HepG2 (cell line): Measurements from ENCODE around the gene CES2. TPM values are rescaled to one million over a fixed set of nuclear protein-coding genes. Genes with fewer than 3 reads are reported as not detected.

Experiments used
- ATAC-seq: fragments of 200-7000 bp; cut with Tn5 transposase; 3 replicates; pipeline ENCODE4 v1.9.1; 2020; ENCODE audit warnings: mild to moderate bottlenecking, moderate library complexity
- BruUV-seq: library from RNA; stranded (reverse); fragments of 400-500 nt; replicated peaks from 2 replicates; lab custom pipeline; 2021; lab: Mats Ljungman, UMichigan
- CTCF ChIA-PET: fragments of 300-600 bp; formaldehyde crosslinking; extraction: SDS; loops from one replicate; lab custom pipeline; 2021; ENCODE audit warnings: low total read pairs, inconsistent platforms, low intra/inter-chr PET ratio; lab: Yijun Ruan, JAX
- POLR2A ChIA-PET: fragments of 350-600 bp; sonication (Branson Sonifier 250); formaldehyde crosslinking; loops from one replicate; lab custom pipeline; 2020; ENCODE audit warnings: antibody characterized with exemption, inconsistent platforms; lab: Yijun Ruan, JAX
- DNase-seq: peaks from one replicate; pipeline ENCODE4 v3.0.0-alpha.2; 2015; ENCODE audit warnings: low spot score
- FAIRE-seq: peaks from 3 replicates; lab custom pipeline; 2011; peaks lifted over from hg19 to GRCh38; lab: Jason Lieb, UNC
- H2AFZ ChIP-seq: one replicate; pipeline ENCODE4 v1.6.1; 2011; ENCODE audit warnings: low read length, inconsistent platforms
- H3K27ac ChIP-seq: fragments of 300-600 bp; 3 replicates; pipeline ENCODE4 v1.8.0; 2011; ENCODE audit warnings: mixed run types, mild to moderate bottlenecking, mixed read lengths, low read length, inconsistent platforms; ENCODE audit not compliant: insufficient read depth; ENCODE audit errors: extremely low read length
- H3K27me3 ChIP-seq, 2 experiments: fragments of 200-600 bp in 1 of 2; 2 replicates in 1 of 2; 3 replicates in 1 of 2; pipeline versions ENCODE4 v1.6.0 to v1.8.0; 2011; ENCODE audit warnings: low read length in 2 of 2, mild to moderate bottlenecking in 2 of 2, moderate library complexity in 2 of 2, inconsistent platforms in 1 of 2; ENCODE audit not compliant: insufficient read depth in 2 of 2, control insufficient read depth in 1 of 2
- H3K36me3 ChIP-seq, 2 experiments: fragments of 200-600 bp in 1 of 2; replicated peaks in 1 of 2; 2 replicates in 1 of 2; 3 replicates in 1 of 2; pipeline versions ENCODE4 v1.5.1 to v1.8.0; 2011; ENCODE audit warnings: low read length in 2 of 2, inconsistent platforms in 1 of 2; ENCODE audit not compliant: insufficient read depth in 2 of 2, control insufficient read depth in 1 of 2
- H3K4me1 ChIP-seq: 2 replicates; pipeline ENCODE4 v1.5.1; 2012; ENCODE audit warnings: low read length, inconsistent platforms; ENCODE audit not compliant: insufficient read depth
- H3K4me2 ChIP-seq: 2 replicates; pipeline ENCODE4 v1.6.0; 2011; ENCODE audit warnings: low read depth, low read length, inconsistent platforms
- H3K4me3 ChIP-seq, 3 experiments: fragments of 200-600 bp in 1 of 3; sonication (generic), shearing (Covaris generic) in 1 of 3; replicated peaks in 1 of 3; 2 replicates each; pipeline ENCODE4 v1.5.1; 2011 to 2016; ENCODE audit warnings: low read length in 3 of 3, inconsistent platforms in 2 of 3, low read depth in 2 of 3, mild to moderate bottlenecking in 2 of 3, control low read depth in 1 of 3, mixed read lengths in 1 of 3; ENCODE audit not compliant: insufficient read depth in 1 of 3
- H3K79me2 ChIP-seq: one replicate; pipeline ENCODE4 v1.6.1; 2011; ENCODE audit warnings: low read length, inconsistent platforms; ENCODE audit not compliant: insufficient read depth
- H3K9ac ChIP-seq: 2 replicates; pipeline ENCODE4 v1.6.0; 2011; ENCODE audit warnings: mild to moderate bottlenecking, low read depth, low read length, inconsistent platforms; ENCODE audit not compliant: insufficient read depth
- H3K9me3 ChIP-seq: 2 replicates; pipeline ENCODE4 v1.5.1; 2012; ENCODE audit warnings: mild to moderate bottlenecking, low read length
- H4K20me1 ChIP-seq: 2 replicates; pipeline ENCODE4 v1.6.0; 2011; ENCODE audit warnings: inconsistent platforms, mild to moderate bottlenecking, low read length, moderate library complexity; ENCODE audit not compliant: insufficient read depth
- ATM ChIP-seq: fragments of 450-650 bp; IDR thresholded peaks from 2 replicates; pipeline ENCODE4 v1.7.1; 2017; ENCODE audit warnings: mild to moderate bottlenecking, borderline replicate concordance
- CENPBD1 ChIP-seq: sonication (generic); formaldehyde crosslinking; IDR thresholded peaks from 2 replicates; pipeline ENCODE4 v1.8.0; 2022; ENCODE audit warnings: missing genetic modification reagents, low read depth, mild to moderate bottlenecking, borderline replicate concordance
- DDIT3 ChIP-seq: sonication (generic); formaldehyde crosslinking; IDR thresholded peaks from 2 replicates; pipeline ENCODE4 v1.4.0; 2020; ENCODE audit warnings: mild to moderate bottlenecking, missing genetic modification reagents
- FIP1L1 ChIP-seq: fragments of 200-400 bp; formaldehyde crosslinking; IDR thresholded peaks from 2 replicates; pipeline ENCODE4 v1.6.1; 2018; ENCODE audit warnings: low read depth, mild to moderate bottlenecking, low read length, moderate library complexity, borderline replicate concordance; ENCODE audit not compliant: insufficient read depth
- FOXO1 ChIP-seq: sonication (generic); formaldehyde crosslinking; IDR thresholded peaks from 2 replicates; pipeline ENCODE4 v1.4.0; 2020; ENCODE audit warnings: missing genetic modification reagents
- GATA4 ChIP-seq: sonication (generic); IDR thresholded peaks from 2 replicates; pipeline ENCODE4 v1.6.1; 2016; ENCODE audit warnings: antibody characterized with exemption, low read depth, borderline replicate concordance
- NFIC ChIP-seq: IDR thresholded peaks from 2 replicates; pipeline ENCODE4 v1.6.1; 2012; ENCODE audit warnings: mild to moderate bottlenecking, low read length, inconsistent platforms
- NR1H2 ChIP-seq: sonication (generic); formaldehyde crosslinking; IDR thresholded peaks from 2 replicates; pipeline ENCODE4 v1.8.1; 2022; ENCODE audit warnings: low read depth, missing genetic modification reagents, borderline replicate concordance
- SNAI1 ChIP-seq: sonication (generic); formaldehyde crosslinking; IDR thresholded peaks from 2 replicates; pipeline ENCODE4 v1.5.0; 2020; ENCODE audit warnings: mild to moderate bottlenecking, missing genetic modification reagents, borderline replicate concordance
- SNAPC4 ChIP-seq: sonication (generic); formaldehyde crosslinking; IDR thresholded peaks from 2 replicates; pipeline ENCODE4 v1.4.0; 2020; ENCODE audit warnings: mild to moderate bottlenecking, missing genetic modification reagents
- SOX6 ChIP-seq, 2 experiments: fragments of 450-650 bp in 1 of 2; sonication (generic) in 1 of 2; formaldehyde crosslinking in 1 of 2; IDR thresholded peaks; 2 replicates each; pipeline versions ENCODE4 v1.4.0 to v1.6.1; 2017 to 2020; ENCODE audit warnings: antibody characterized with exemption in 1 of 2, mild to moderate bottlenecking in 1 of 2, missing genetic modification reagents in 1 of 2
- ZNF503 ChIP-seq: sonication (generic); formaldehyde crosslinking; IDR thresholded peaks from 2 replicates; pipeline ENCODE4 v1.4.0; 2020; ENCODE audit warnings: missing genetic modification reagents
- ZNF841 ChIP-seq: sonication (generic); formaldehyde crosslinking; IDR thresholded peaks from 2 replicates; pipeline ENCODE4 v1.8.1; 2023; ENCODE audit warnings: missing genetic modification reagents, borderline replicate concordance
- ZNF850 ChIP-seq: sonication (generic); formaldehyde crosslinking; conservative IDR thresholded peaks from 2 replicates; pipeline ENCODE4 v1.9.0; 2021; ENCODE audit warnings: mild to moderate bottlenecking, missing genetic modification reagents
- WGBS: methylation state at CpG from one replicate; pipeline ENCODE4 v1.1.6; 2017; ENCODE audit warnings: low lambda C conversion rate; 5-methylcytosine and 5-hydroxymethylcytosine counted together
- in situ Hi-C: cut with HindIII; loops from 2 replicates; pipeline ENCODE4 v1.10.0; 2017; ENCODE audit warnings: low pct_unique_long_range_greater_than_20kb; ENCODE audit not compliant: extremely low pct_ligation_motif_present
- intact Hi-C: fragments of 100-400 bp; cut with micrococcal nuclease; formaldehyde crosslinking; loops from one replicate; pipeline ENCODE4 v1.10.0; 2022; ENCODE audit not compliant: unreplicated experiment
- polyA plus RNA-seq, 8 experiments: library from polyadenylated mRNA; depleted of rRNA in 3 of 8; stranded (reverse) in 7 of 8; unstranded in 1 of 8; fragments of >200 nt; fragmentation: Illumina TruSeq in 4 of 8; extraction: Trizol in 4 of 8; gene quantifications; 2 replicates each; pipeline versions ENCODE4 v1.2.1 to v1.2.3, GENCODE V29; 2011 to 2016; ENCODE audit warnings: low read depth in 4 of 8, missing spikeins in 1 of 8, mixed read lengths in 1 of 8; ENCODE audit not compliant: insufficient read depth in 1 of 8
- total RNA-seq, 5 experiments: library from RNA; depleted of rRNA; stranded (reverse); fragments of >200 nt; fragmentation: Illumina TruSeq; extraction: Trizol; gene quantifications; 2 replicates each; pipeline ENCODE4 v1.2.3, GENCODE V29; 2016; ENCODE audit warnings: low read depth in 1 of 5

Gene CES2
- total and polyA plus RNA-seq, 2 of the 13 experiments (the other 11 are each of a cell fraction or from before 2014, with no cell fraction given), result 50.6 to 63.8 TPM

GRCh38 chr16:66905633-66906539 lies 29.4 kb upstream of the CES2 start:
- in situ Hi-C loops (no loop called here), intact Hi-C loops (no loop called here)
- Histone ChIP-seq H3K4me3 (peak overlapping the region; percentile 52 to 72 (median 56)), H3K4me1 (peaks cover 84% of the 10 kb centered on the region), H3K4me2 (peak overlapping the region; percentile 82), H3K79me2 (no peaks in the 10 kb centered on the region), H3K36me3 (no peaks in the 10 kb centered on the region), H4K20me1 (no peaks in the 10 kb centered on the region), H3K9ac (peak overlapping the region; percentile 74), H3K27me3 (no peaks in the 10 kb centered on the region), H2AFZ (no peak overlapping the region), H3K27ac (peak overlapping the region; percentile 75), H3K9me3 (no peaks in the 10 kb centered on the region)
- POLR2A ChIA-PET, result interaction anchor here (0.9 to 10.3 kb wide), 16 partner anchors 11 to 262 kb away, joined by 3 to 86 read pairs (median 6); partner anchors contain the start of genes B3GNT9, CDH16, CES2 and CIAO2B
- peak; percentile 73 for ATAC-seq
- BruUV-seq, result no TSS peak
- CTCF ChIA-PET, result no interaction called here
- FAIRE-seq, result peak; percentile 100
- 26% methylated on average over 11 of the region's 11 CpGs for WGBS
- DNase-seq, result peak; percentile 99
- TF ChIP-seq SOX6 (IDR thresholded peaks at IDR 0.05) (no peak), SOX6 (CRISPR knock-in tag; IDR thresholded peaks at IDR 0.05) (peak; percentile 83), ZNF503 (peak; percentile 75; the same call in 1 of the 2 replicates), ATM (no peak), CENPBD1 (peak; percentile 7; the same call in 1 of the 2 replicates), ZNF850 (no peak), FIP1L1 (no peak), SNAI1 (CRISPR knock-in tag) (peak; percentile 60; the same call in 1 of the 2 replicates), DDIT3 (CRISPR knock-in tag) (no peak), FOXO1 (CRISPR knock-in tag) (peak; percentile 92), NFIC (peak; percentile 15; the same call in 1 of the 2 replicates), GATA4 (peak; percentile 19; the same call in 1 of the 2 replicates), ZNF841 (no peak), NR1H2 (no peak), SNAPC4 (CRISPR knock-in tag) (peak; percentile 63; the same call in 1 of the 2 replicates)
